Measurements from ENCODE around the gene ATXN1.

Gene ATXN1

GRCh38 chr6:16647422-16647821 lies 113.8 kb downstream of the ATXN1 start:
- H3K4me3 ChIP-seq (ENCODE audit: low read depth, low read length): no peak overlapping the region
- TF ChIP-seq, protein P1, sequence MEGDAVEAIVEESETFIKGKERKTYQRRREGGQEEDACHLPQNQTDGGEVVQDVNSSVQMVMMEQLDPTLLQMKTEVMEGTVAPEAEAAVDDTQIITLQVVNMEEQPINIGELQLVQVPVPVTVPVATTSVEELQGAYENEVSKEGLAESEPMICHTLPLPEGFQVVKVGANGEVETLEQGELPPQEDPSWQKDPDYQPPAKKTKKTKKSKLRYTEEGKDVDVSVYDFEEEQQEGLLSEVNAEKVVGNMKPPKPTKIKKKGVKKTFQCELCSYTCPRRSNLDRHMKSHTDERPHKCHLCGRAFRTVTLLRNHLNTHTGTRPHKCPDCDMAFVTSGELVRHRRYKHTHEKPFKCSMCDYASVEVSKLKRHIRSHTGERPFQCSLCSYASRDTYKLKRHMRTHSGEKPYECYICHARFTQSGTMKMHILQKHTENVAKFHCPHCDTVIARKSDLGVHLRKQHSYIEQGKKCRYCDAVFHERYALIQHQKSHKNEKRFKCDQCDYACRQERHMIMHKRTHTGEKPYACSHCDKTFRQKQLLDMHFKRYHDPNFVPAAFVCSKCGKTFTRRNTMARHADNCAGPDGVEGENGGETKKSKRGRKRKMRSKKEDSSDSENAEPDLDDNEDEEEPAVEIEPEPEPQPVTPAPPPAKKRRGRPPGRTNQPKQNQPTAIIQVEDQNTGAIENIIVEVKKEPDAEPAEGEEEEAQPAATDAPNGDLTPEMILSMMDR (IDR thresholded peaks at IDR 0.05; ENCODE audit: borderline replicate concordance, insufficient read depth, low read depth, low read length): no peak

DNA sequence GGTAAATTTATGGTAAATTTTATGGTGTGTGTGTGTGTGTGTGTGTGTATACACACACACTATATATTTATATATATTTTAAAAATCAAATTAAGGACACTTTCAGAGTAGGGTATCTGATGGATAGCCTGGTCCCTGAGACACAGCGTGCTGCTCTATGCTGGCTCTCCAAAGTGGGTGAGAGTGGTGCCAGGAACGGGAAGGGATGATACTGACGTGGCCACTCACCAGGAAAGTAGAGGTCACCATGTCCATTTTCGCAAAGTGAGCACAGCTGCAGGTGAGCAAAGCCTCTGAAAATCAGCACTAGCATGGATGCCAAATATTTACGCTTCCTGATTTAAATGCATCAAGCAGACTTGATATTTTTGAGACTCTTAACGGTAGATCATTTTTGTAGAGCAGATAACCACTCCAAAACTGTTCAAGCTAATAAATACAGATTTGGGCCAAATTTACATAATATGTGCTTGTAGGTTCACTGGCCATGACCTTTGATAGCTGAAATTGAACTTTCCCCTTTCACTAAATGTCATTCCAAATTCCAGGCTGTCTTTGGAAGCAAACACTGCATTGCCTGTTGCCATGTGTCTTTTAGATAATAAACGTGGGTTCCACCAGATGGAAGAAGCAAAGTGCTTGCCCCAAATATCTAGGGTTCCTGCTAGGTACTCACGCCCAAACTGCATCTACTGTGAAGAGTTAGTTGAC lies 116.6 kb downstream of the ATXN1 start:
- no peak overlapping the region for H3K4me3 ChIP-seq (ENCODE audit: low read depth, low read length)
- TF ChIP-seq, protein P1 (IDR thresholded peaks at IDR 0.05; ENCODE audit: borderline replicate concordance, insufficient read depth, low read depth, low read length): no peak

- TF ChIP-seq, protein P1 (IDR thresholded peaks at IDR 0.05; ENCODE audit: borderline replicate concordance, insufficient read depth, low read depth, low read length): no peak
- H3K4me3 ChIP-seq (ENCODE audit: low read depth, low read length): no peak overlapping the region
Observed at GRCh38 chr6:16639684-16640480, 121.4 kb downstream of the ATXN1 start.

GRCh38 chr6:16637635-16638034 lies 123.6 kb downstream of the ATXN1 start:
- H3K4me3 ChIP-seq (ENCODE audit: low read depth, low read length): no peak overlapping the region
- TF ChIP-seq, protein P1 (IDR thresholded peaks at IDR 0.05; ENCODE audit: borderline replicate concordance, insufficient read depth, low read depth, low read length): no peak

- H3K4me3 ChIP-seq (ENCODE audit: low read depth, low read length): no peak overlapping the region
- TF ChIP-seq, protein P1 (IDR thresholded peaks at IDR 0.05; ENCODE audit: borderline replicate concordance, insufficient read depth, low read depth, low read length): no peak
Observed at GRCh38 chr6:16635810-16636602, 125.3 kb downstream of the ATXN1 start.

GRCh38 chr6:16635291-16635809 lies 125.9 kb downstream of the ATXN1 start:
- TF ChIP-seq, protein P1 (IDR thresholded peaks at IDR 0.05; ENCODE audit: borderline replicate concordance, insufficient read depth, low read depth, low read length): no peak

More at GRCh38 chr6:16635291-16635809, 125.9 kb downstream of the ATXN1 start:
- no peak overlapping the region for H3K4me3 ChIP-seq (ENCODE audit: low read depth, low read length)

Data from GM12875 (cell line).